Neural cell (in vitro differentiated cells): ENCODE measurements around the gene TOGARAM1. TPM values are rescaled to one million over a fixed set of nuclear protein-coding genes. Genes with fewer than 3 reads are reported as not detected.

ENCODE experiments used
- H2AFZ ChIP-seq: fragments of 200-600, 300-800 bp; sonication (generic), shearing (Covaris generic); 2 replicates; pipeline ENCODE4 v1.6.0; 2014; ENCODE audit warnings: low read depth, mild to moderate bottlenecking, antibody characterized with exemption, low read length, moderate library complexity
- H3F3A ChIP-seq: fragments of 200-600 bp; shearing (Covaris generic); 2 replicates; pipeline ENCODE4 v1.6.1; 2016; ENCODE audit warnings: mild to moderate bottlenecking, moderate library complexity, mixed read lengths, antibody characterized with exemption, low read length; ENCODE audit not compliant: insufficient read depth, poor library complexity, severe bottlenecking
- H3K27ac ChIP-seq: fragments of 200-600, 300-800 bp; sonication (generic), shearing (Covaris generic); 2 replicates; pipeline ENCODE4 v1.5.1; 2014; ENCODE audit warnings: mild to moderate bottlenecking, low read length, moderate library complexity
- H3K27me3 ChIP-seq: fragments of 300-800, 200-600 bp; sonication (generic), shearing (Covaris generic); 2 replicates; pipeline ENCODE4 v1.6.0; 2014; ENCODE audit warnings: mild to moderate bottlenecking, low read depth, low read length, moderate library complexity; ENCODE audit not compliant: insufficient read depth
- H3K36me3 ChIP-seq: fragments of 300-800, 200-600 bp; sonication (generic), shearing (Covaris generic); 2 replicates; pipeline ENCODE4 v1.5.1; 2014; ENCODE audit warnings: mild to moderate bottlenecking, antibody characterized with exemption, low read length, moderate library complexity; ENCODE audit not compliant: insufficient read depth
- H3K4me2 ChIP-seq: fragments of 300-800, 200-600 bp; sonication (generic), shearing (Covaris generic); 2 replicates; pipeline ENCODE4 v1.6.0; 2014; ENCODE audit warnings: mild to moderate bottlenecking, low read length
- H3K4me3 ChIP-seq: fragments of 300-800, 200-600 bp; sonication (generic), shearing (Covaris generic); 2 replicates; pipeline ENCODE4 v1.5.1; 2014; ENCODE audit warnings: mild to moderate bottlenecking, low read length, moderate library complexity
- H3K79me2 ChIP-seq: fragments of 200-600 bp; shearing (Covaris generic); replicated peaks from 2 replicates; pipeline ENCODE4 v1.6.0; 2014; ENCODE audit warnings: mild to moderate bottlenecking, low read length, moderate library complexity; ENCODE audit not compliant: insufficient read depth
- H3K9ac ChIP-seq: fragments of 300-800, 200-600 bp; sonication (generic), shearing (Covaris generic); 2 replicates; pipeline ENCODE4 v1.6.1; 2016; ENCODE audit warnings: mild to moderate bottlenecking, low read length, mixed read lengths
- H3K9me2 ChIP-seq: fragments of 200-600 bp; shearing (Covaris generic); 2 replicates; pipeline ENCODE4 v1.6.1; 2016; ENCODE audit warnings: mild to moderate bottlenecking, low read length, mixed read lengths; ENCODE audit not compliant: insufficient read depth
- H3K9me3 ChIP-seq: fragments of 200-600, 300-800 bp; sonication (generic), shearing (Covaris generic); 2 replicates; pipeline ENCODE4 v1.6.1; 2016; ENCODE audit warnings: mild to moderate bottlenecking, mixed run types, low read length, moderate library complexity, mixed read lengths
- H4K20me1 ChIP-seq: fragments of 200-600 bp; shearing (Covaris generic); 2 replicates; pipeline ENCODE4 v1.6.1; 2016; ENCODE audit warnings: mild to moderate bottlenecking, mixed run types; ENCODE audit not compliant: insufficient read depth
- EP300 ChIP-seq: fragments of 450-650 bp; conservative IDR thresholded peaks from 2 replicates; pipeline ENCODE4 v1.6.1; 2014; ENCODE audit warnings: antibody characterized with exemption, mild to moderate bottlenecking, moderate library complexity; ENCODE audit not compliant: poor library complexity, severe bottlenecking
- EZH2 ChIP-seq: fragments of 200-600, 300-800 bp; shearing (Covaris generic), sonication (generic); IDR thresholded peaks from 2 replicates; pipeline ENCODE4 v1.6.1; 2014; ENCODE audit warnings: antibody characterized with exemption, low read length, borderline replicate concordance, mild to moderate bottlenecking; ENCODE audit not compliant: insufficient read depth, poor library complexity, severe bottlenecking
- MXI1 ChIP-seq: fragments of 450-650 bp; conservative IDR thresholded peaks from 2 replicates; pipeline ENCODE4 v1.6.1; 2014; ENCODE audit warnings: antibody characterized with exemption, mild to moderate bottlenecking; ENCODE audit not compliant: poor library complexity, severe bottlenecking
- POLR2AphosphoS5 ChIP-seq: IDR thresholded peaks from 2 replicates; pipeline ENCODE4 v1.6.1; 2012
- RAD21 ChIP-seq: fragments of 450-650 bp; conservative IDR thresholded peaks from 2 replicates; pipeline ENCODE4 v1.6.1; 2014; ENCODE audit warnings: antibody characterized with exemption, mild to moderate bottlenecking, moderate library complexity
- SMC3 ChIP-seq: fragments of 450-650 bp; conservative IDR thresholded peaks from 2 replicates; pipeline ENCODE4 v1.6.1; 2014; ENCODE audit warnings: antibody characterized with exemption, mild to moderate bottlenecking, moderate library complexity; ENCODE audit not compliant: poor library complexity
- TAF1 ChIP-seq: IDR thresholded peaks from 2 replicates; pipeline ENCODE4 v1.6.1; 2012; ENCODE audit warnings: low read depth
- polyA plus RNA-seq: library from polyadenylated mRNA; depleted of rRNA; stranded (reverse); fragments of >200 nt; gene quantifications from 2 replicates; pipeline ENCODE4 v1.2.3, GENCODE V29; 2014
- TF ChIP-seq, protein P1 (sequence below): IDR thresholded peaks from 2 replicates; pipeline ENCODE4 v1.6.1; 2012; ENCODE audit warnings: borderline replicate concordance
- TF ChIP-seq, protein P2 (sequence below): fragments of 450-650 bp; IDR thresholded peaks from 2 replicates; pipeline ENCODE4 v1.5.1; 2014; ENCODE audit warnings: antibody characterized with exemption, mild to moderate bottlenecking, moderate library complexity; ENCODE audit not compliant: poor library complexity, severe bottlenecking

TOGARAM1 gene
- polyA plus RNA-seq, 1 donor from 2014 or later, result 23.8 TPM

DNA sequence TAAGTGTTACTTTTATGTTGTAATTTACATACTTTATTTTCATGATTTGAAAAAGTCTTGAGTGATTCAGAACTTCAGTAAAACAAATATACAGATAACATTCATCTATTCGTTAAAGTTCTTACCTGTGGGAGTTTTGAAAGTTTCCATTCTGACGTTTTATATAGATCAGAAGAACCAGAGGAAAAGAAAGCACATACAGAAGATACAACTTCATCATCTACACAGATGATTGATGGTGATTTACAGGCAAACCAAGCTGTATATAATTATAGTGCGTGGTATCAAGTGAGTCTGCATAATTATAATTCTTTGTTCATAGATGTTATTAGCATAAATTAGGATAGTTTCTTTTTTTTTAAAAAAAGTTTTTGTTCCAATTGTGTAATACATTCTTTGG is 152.3 kb downstream of the TOGARAM1 start:
- Histone ChIP-seq H3K9me2 (no peaks in the 10 kb centered on the region), H3K27me3 (no peaks in the 10 kb centered on the region), H3K36me3 (peaks cover 21% of the 10 kb centered on the region), H2AFZ (no peak overlapping the region), H3F3A (no peaks in the 10 kb centered on the region), H3K9ac (no peak overlapping the region), H4K20me1 (no peaks in the 10 kb centered on the region), H3K79me2 (no peaks in the 10 kb centered on the region), H3K4me3 (no peak overlapping the region), H3K9me3 (no peaks in the 10 kb centered on the region), H3K27ac (no peak overlapping the region), H3K4me2 (no peak overlapping the region)
- no peak for TF ChIP-seq EZH2
- no peak for TF ChIP-seq SMC3
- no peak for TF ChIP-seq POLR2AphosphoS5
- TF ChIP-seq MXI1, result no peak

DNA sequence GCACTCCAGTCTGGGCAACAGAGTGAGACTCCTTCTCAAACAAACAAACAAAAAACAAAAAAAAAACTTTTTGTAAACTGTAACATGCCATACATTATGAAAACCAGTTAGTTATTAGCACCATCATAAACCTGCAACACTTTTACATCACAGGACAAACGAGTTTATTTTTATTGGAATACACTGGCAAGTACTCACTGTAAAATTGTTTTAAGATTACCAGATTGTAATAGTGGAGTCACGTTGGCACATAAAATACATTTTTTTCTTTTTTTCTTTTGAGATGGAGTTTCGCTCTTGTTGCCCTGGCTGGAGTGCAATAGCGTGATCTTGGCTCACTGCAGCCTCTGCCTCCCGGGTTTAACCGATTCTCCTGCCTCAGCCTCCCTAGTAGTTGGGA is 156.6 kb downstream of the TOGARAM1 start:
- Histone ChIP-seq H3K9ac (no peak overlapping the region), H4K20me1 (no peaks in the 10 kb centered on the region), H3K27ac (no peak overlapping the region), H3K79me2 (no peaks in the 10 kb centered on the region), H3K4me3 (no peak overlapping the region), H3F3A (no peaks in the 10 kb centered on the region), H3K9me3 (no peaks in the 10 kb centered on the region), H3K9me2 (no peaks in the 10 kb centered on the region), H2AFZ (no peak overlapping the region), H3K36me3 (peaks cover 1% of the 10 kb centered on the region), H3K27me3 (no peaks in the 10 kb centered on the region), H3K4me2 (no peak overlapping the region)
- TF ChIP-seq SMC3, result no peak
- TF ChIP-seq, protein P1, sequence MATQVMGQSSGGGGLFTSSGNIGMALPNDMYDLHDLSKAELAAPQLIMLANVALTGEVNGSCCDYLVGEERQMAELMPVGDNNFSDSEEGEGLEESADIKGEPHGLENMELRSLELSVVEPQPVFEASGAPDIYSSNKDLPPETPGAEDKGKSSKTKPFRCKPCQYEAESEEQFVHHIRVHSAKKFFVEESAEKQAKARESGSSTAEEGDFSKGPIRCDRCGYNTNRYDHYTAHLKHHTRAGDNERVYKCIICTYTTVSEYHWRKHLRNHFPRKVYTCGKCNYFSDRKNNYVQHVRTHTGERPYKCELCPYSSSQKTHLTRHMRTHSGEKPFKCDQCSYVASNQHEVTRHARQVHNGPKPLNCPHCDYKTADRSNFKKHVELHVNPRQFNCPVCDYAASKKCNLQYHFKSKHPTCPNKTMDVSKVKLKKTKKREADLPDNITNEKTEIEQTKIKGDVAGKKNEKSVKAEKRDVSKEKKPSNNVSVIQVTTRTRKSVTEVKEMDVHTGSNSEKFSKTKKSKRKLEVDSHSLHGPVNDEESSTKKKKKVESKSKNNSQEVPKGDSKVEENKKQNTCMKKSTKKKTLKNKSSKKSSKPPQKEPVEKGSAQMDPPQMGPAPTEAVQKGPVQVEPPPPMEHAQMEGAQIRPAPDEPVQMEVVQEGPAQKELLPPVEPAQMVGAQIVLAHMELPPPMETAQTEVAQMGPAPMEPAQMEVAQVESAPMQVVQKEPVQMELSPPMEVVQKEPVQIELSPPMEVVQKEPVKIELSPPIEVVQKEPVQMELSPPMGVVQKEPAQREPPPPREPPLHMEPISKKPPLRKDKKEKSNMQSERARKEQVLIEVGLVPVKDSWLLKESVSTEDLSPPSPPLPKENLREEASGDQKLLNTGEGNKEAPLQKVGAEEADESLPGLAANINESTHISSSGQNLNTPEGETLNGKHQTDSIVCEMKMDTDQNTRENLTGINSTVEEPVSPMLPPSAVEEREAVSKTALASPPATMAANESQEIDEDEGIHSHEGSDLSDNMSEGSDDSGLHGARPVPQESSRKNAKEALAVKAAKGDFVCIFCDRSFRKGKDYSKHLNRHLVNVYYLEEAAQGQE, result no peak
- no peak for TF ChIP-seq POLR2AphosphoS5

DNA sequence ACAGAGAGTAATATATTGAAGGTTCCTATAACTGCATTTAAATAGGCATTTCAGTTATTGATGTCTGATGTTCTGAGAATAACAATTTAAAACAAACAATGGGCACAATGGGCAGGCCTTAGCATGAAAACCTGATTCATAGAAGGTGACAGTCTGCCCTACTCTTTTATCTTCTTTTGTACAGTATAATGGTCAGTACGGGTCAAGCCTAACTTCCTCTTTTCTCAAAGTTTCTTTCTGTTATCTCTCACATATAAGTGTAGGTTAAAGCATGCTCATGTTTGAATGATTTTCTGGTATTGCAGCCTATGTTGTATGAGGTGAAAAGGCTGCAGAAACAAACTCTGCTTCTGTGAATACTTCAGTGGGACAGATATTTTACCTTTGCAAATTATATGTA is 158.1 kb downstream of the TOGARAM1 start:
- TF ChIP-seq, protein P2, sequence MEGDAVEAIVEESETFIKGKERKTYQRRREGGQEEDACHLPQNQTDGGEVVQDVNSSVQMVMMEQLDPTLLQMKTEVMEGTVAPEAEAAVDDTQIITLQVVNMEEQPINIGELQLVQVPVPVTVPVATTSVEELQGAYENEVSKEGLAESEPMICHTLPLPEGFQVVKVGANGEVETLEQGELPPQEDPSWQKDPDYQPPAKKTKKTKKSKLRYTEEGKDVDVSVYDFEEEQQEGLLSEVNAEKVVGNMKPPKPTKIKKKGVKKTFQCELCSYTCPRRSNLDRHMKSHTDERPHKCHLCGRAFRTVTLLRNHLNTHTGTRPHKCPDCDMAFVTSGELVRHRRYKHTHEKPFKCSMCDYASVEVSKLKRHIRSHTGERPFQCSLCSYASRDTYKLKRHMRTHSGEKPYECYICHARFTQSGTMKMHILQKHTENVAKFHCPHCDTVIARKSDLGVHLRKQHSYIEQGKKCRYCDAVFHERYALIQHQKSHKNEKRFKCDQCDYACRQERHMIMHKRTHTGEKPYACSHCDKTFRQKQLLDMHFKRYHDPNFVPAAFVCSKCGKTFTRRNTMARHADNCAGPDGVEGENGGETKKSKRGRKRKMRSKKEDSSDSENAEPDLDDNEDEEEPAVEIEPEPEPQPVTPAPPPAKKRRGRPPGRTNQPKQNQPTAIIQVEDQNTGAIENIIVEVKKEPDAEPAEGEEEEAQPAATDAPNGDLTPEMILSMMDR, result no peak
- TF ChIP-seq SMC3 (no peak), POLR2AphosphoS5 (no peak), EP300 (no peak), TAF1 (no peak), EZH2 (no peak), MXI1 (no peak), RAD21 (no peak)
- TF ChIP-seq, protein P1, result no peak
- no peak overlapping the region for H3K27ac ChIP-seq
- no peaks in the 10 kb centered on the region for H4K20me1 ChIP-seq
- no peak overlapping the region for H3K9ac ChIP-seq
- H3K4me2 ChIP-seq, result no peak overlapping the region
- no peaks in the 10 kb centered on the region for H3K36me3 ChIP-seq
- no peak overlapping the region for H2AFZ ChIP-seq
- no peaks in the 10 kb centered on the region for H3K9me3 ChIP-seq
- no peaks in the 10 kb centered on the region for H3K27me3 ChIP-seq
- H3F3A ChIP-seq, result no peaks in the 10 kb centered on the region
- H3K4me3 ChIP-seq, result no peak overlapping the region
- H3K9me2 ChIP-seq, result no peaks in the 10 kb centered on the region
- H3K79me2 ChIP-seq, result no peaks in the 10 kb centered on the region
